ENCODE measurements around the gene DERL3.

- TF ChIP-seq CTCF (conservative IDR thresholded peaks at IDR 0.05; ENCODE audit: low read length): no peak
- no peak for TF ChIP-seq EZH2phosphoT487 (IDR thresholded peaks at IDR 0.05; ENCODE audit: borderline replicate concordance)
Observed at GRCh38 chr22:23845265-23846080, 6.7 kb upstream of the DERL3 start.
